HG02852 (cell line): ENCODE results near the gene SEMA5B.

Experiments used
- ATAC-seq: cut with Tn5 transposase; IDR thresholded peaks from one replicate; pipeline ENCODE4 v1.9.1; 2021; ENCODE audit warnings: mild to moderate bottlenecking, moderate library complexity; ENCODE audit not compliant: unreplicated experiment

The SEMA5B gene

GRCh38 chr3:122947196-122947595 is 80.4 kb downstream of the SEMA5B start:
- ATAC-seq = no peak

- ATAC-seq = no peak
Observed at GRCh38 chr3:122946185-122946584, 81.4 kb downstream of the SEMA5B start.

GRCh38 chr3:122945230-122945629 is 82.3 kb downstream of the SEMA5B start:
- no peak for ATAC-seq

GRCh38 chr3:122944671-122945161 is 82.8 kb downstream of the SEMA5B start:
- no peak for ATAC-seq

GRCh38 chr3:122943828-122944190 is 83.8 kb downstream of the SEMA5B start:
- no peak for ATAC-seq

GRCh38 chr3:122942937-122943827 is 84.4 kb downstream of the SEMA5B start:
- ATAC-seq = no peak

GRCh38 chr3:122942239-122942638 is 85.3 kb downstream of the SEMA5B start:
- ATAC-seq = no peak

GRCh38 chr3:122941228-122942206 is 86.0 kb downstream of the SEMA5B start:
- no peak for ATAC-seq

GRCh38 chr3:122940628-122941086 is 86.9 kb downstream of the SEMA5B start:
- ATAC-seq = no peak

- ATAC-seq = no peak
Observed at GRCh38 chr3:122938783-122939425, 88.7 kb downstream of the SEMA5B start.

GRCh38 chr3:122937745-122938144 is 89.8 kb downstream of the SEMA5B start:
- ATAC-seq = no peak

- no peak for ATAC-seq
Observed at GRCh38 chr3:122936986-122937385, 90.6 kb downstream of the SEMA5B start.

GRCh38 chr3:122936335-122936734 is 91.2 kb downstream of the SEMA5B start:
- ATAC-seq = no peak

- no peak for ATAC-seq
Observed at GRCh38 chr3:122934251-122934650, 93.3 kb downstream of the SEMA5B start.

GRCh38 chr3:122932251-122932967 is 95.2 kb downstream of the SEMA5B start:
- ATAC-seq = no peak

- no peak for ATAC-seq
Observed at GRCh38 chr3:122931636-122932035, 95.9 kb downstream of the SEMA5B start.

- ATAC-seq = no peak
Observed at GRCh38 chr3:122930063-122930997, 97.2 kb downstream of the SEMA5B start.

GRCh38 chr3:122929188-122930062 is 98.1 kb downstream of the SEMA5B start:
- no peak for ATAC-seq
